ENCODE results near the gene FBXL13.

FBXL13 gene

GRCh38 chr7:102897856-102898531, 176.6 kb downstream of the FBXL13 start:
- DNase-seq (ENCODE audit: extremely low read depth, low read depth) = no peak
- no peak for TF ChIP-seq CTCF (IDR thresholded peaks at IDR 0.05; ENCODE audit: low read depth, low read length, missing control alignments)
- H3K4me3 ChIP-seq (replicated peaks; ENCODE audit: low read depth, low read length) = no peak overlapping the region

GRCh38 chr7:102897211-102897631, 177.4 kb downstream of the FBXL13 start:
- no peak for DNase-seq (ENCODE audit: extremely low read depth, low read depth)
- TF ChIP-seq CTCF (IDR thresholded peaks at IDR 0.05; ENCODE audit: low read depth, low read length, missing control alignments) = no peak
- H3K4me3 ChIP-seq (replicated peaks; ENCODE audit: low read depth, low read length) = no peak overlapping the region

- no peak for DNase-seq (ENCODE audit: extremely low read depth, low read depth)
- no peak overlapping the region for H3K4me3 ChIP-seq (replicated peaks; ENCODE audit: low read depth, low read length)
- no peak for TF ChIP-seq CTCF (IDR thresholded peaks at IDR 0.05; ENCODE audit: low read depth, low read length, missing control alignments)
These were observed 178.0 kb downstream of the FBXL13 start for GRCh38 chr7:102896585-102896984.

- no peak for DNase-seq (ENCODE audit: extremely low read depth, low read depth)
- no peak for TF ChIP-seq CTCF (IDR thresholded peaks at IDR 0.05; ENCODE audit: low read depth, low read length, missing control alignments)
- H3K4me3 ChIP-seq (replicated peaks; ENCODE audit: low read depth, low read length) = no peak overlapping the region
These were observed 179.0 kb downstream of the FBXL13 start for GRCh38 chr7:102895602-102896001.

GRCh38 chr7:102892631-102893278, 181.8 kb downstream of the FBXL13 start:
- no peak overlapping the region for H3K4me3 ChIP-seq (replicated peaks; ENCODE audit: low read depth, low read length)
- TF ChIP-seq CTCF (IDR thresholded peaks at IDR 0.05; ENCODE audit: low read depth, low read length, missing control alignments) = no peak
- no peak for DNase-seq (ENCODE audit: extremely low read depth, low read depth)

- no peak overlapping the region for H3K4me3 ChIP-seq (replicated peaks; ENCODE audit: low read depth, low read length)
- no peak for TF ChIP-seq CTCF (IDR thresholded peaks at IDR 0.05; ENCODE audit: low read depth, low read length, missing control alignments)
- DNase-seq (ENCODE audit: extremely low read depth, low read depth) = peak; percentile 63
These were observed 182.8 kb downstream of the FBXL13 start for GRCh38 chr7:102891693-102892261.
